Esophagus (tissue), 2 donors: Measurements from ENCODE around the gene RASGRP1. TPM values are rescaled to one million over a fixed set of nuclear protein-coding genes. Genes with fewer than 3 reads are reported as not detected.

Experiments used
- polyA plus RNA-seq, 2 donors: library from polyadenylated mRNA; stranded (reverse); fragments of 200-250 nt; gene quantifications; one replicate each; pipeline ENCODE4 v1.2.3, GENCODE V29; 2013
- donor health status: healthy with polysubstance abuse.
- donor health status: Bipolar disorder and iron deficiency.

RASGRP1 gene
- polyA plus RNA-seq, 2 donors = 2.5 to 4.0 TPM

Other genes with a start within 250 kb of the RASGRP1 start
- 1 to 10 TPM; 3.9 to 7.9 TPM for gene FAM98B, start 110.7 kb downstream of the RASGRP1 start, polyA plus RNA-seq